PC-9 (cell line): ENCODE measurements around the gene MPST. TPM values are rescaled to one million over a fixed set of nuclear protein-coding genes. Genes with fewer than 3 reads are reported as not detected.

ENCODE experiments used
- BruUV-seq: library from RNA; stranded (reverse); fragments of 400-500 nt; replicated peaks from 2 replicates; lab custom pipeline; 2021; lab: Mats Ljungman, UMichigan
- CTCF ChIA-PET: fragments of 300-600 bp; sonication (Branson Sonifier 250); formaldehyde crosslinking; loops from one replicate; lab custom pipeline; 2022; ENCODE audit warnings: antibody characterized with exemption; lab: Charles Lee
- POLR2A ChIA-PET: fragments of 300-600 bp; sonication (Branson Sonifier 250); formaldehyde crosslinking; loops from one replicate; lab custom pipeline; 2022; ENCODE audit warnings: antibody characterized with exemption; ENCODE audit not compliant: unreplicated experiment; lab: Charles Lee
- DNase-seq, 2 experiments: peaks; one replicate each; pipeline versions ENCODE4 v3.0.0 to v3.0.0-alpha.2; 2015 to 2022; ENCODE audit warnings: mixed read lengths in 1 of 2
- H2AFZ ChIP-seq: fragments of 200-600 bp; sonication (generic); 2 replicates; pipeline ENCODE4 v1.8.1; 2017; ENCODE audit warnings: antibody characterized with exemption
- H3F3A ChIP-seq: fragments of 200-600 bp; sonication (generic); 2 replicates; pipeline ENCODE4 v1.8.1; 2017; ENCODE audit warnings: antibody characterized with exemption, mild to moderate bottlenecking, low read depth; ENCODE audit not compliant: insufficient read depth
- H3K27ac ChIP-seq: fragments of 200-600 bp; sonication (generic); 2 replicates; pipeline ENCODE4 v1.6.1; 2016; ENCODE audit warnings: mixed run types
- H3K27me3 ChIP-seq: fragments of 200-600 bp; sonication (generic); 2 replicates; pipeline ENCODE4 v1.6.1; 2016; ENCODE audit warnings: low read depth, mixed run types; ENCODE audit not compliant: insufficient read depth
- H3K36me3 ChIP-seq: fragments of 200-600 bp; sonication (generic); 2 replicates; pipeline ENCODE4 v1.6.1; 2016; ENCODE audit warnings: low read depth, mixed run types
- H3K4me1 ChIP-seq: fragments of 200-600 bp; sonication (generic); replicated peaks from 2 replicates; pipeline ENCODE4 v1.6.1; 2016; ENCODE audit warnings: mixed run types; ENCODE audit not compliant: insufficient read depth
- H3K4me2 ChIP-seq: fragments of 200-600 bp; sonication (generic); 2 replicates; pipeline ENCODE4 v1.6.1; 2017; ENCODE audit warnings: mixed run types
- H3K4me3 ChIP-seq: fragments of 200-600 bp; sonication (generic); 2 replicates; pipeline ENCODE4 v1.6.1; 2016; ENCODE audit warnings: mixed run types
- H3K79me2 ChIP-seq: fragments of 200-600 bp; sonication (generic); 2 replicates; pipeline ENCODE4 v1.6.1; 2017; ENCODE audit warnings: low read depth, mixed run types
- H3K9me2 ChIP-seq: fragments of 200-600 bp; sonication (generic); 2 replicates; pipeline ENCODE4 v1.8.1; 2017; ENCODE audit warnings: mild to moderate bottlenecking; ENCODE audit not compliant: insufficient read depth
- H3K9me3 ChIP-seq: fragments of 200-600 bp; sonication (generic); 2 replicates; pipeline ENCODE4 v1.8.1; 2016; ENCODE audit warnings: low read depth; ENCODE audit not compliant: insufficient read depth
- H4K20me1 ChIP-seq: fragments of 200-600 bp; sonication (generic); 2 replicates; pipeline ENCODE4 v1.8.1; 2017; ENCODE audit not compliant: insufficient read depth
- EZH2 ChIP-seq: fragments of 200-600 bp; sonication (generic); IDR thresholded peaks from 2 replicates; pipeline ENCODE4 v1.8.0; 2017; ENCODE audit warnings: antibody characterized with exemption, low read depth
- intact Hi-C: fragments of 100-400 bp; cut with micrococcal nuclease; formaldehyde crosslinking; loops from one replicate; pipeline ENCODE4 v1.10.0; 2022; ENCODE audit not compliant: unreplicated experiment
- total RNA-seq: library from RNA; stranded (reverse); gene quantifications from 2 replicates; pipeline ENCODE4 v1.2.3, GENCODE V29; 2021
- TF ChIP-seq, protein P1 (sequence below): fragments of 200-600 bp; sonication (generic); conservative IDR thresholded peaks from 2 replicates; pipeline ENCODE4 v1.6.1; 2017; ENCODE audit warnings: mixed run types, antibody characterized with exemption, mild to moderate bottlenecking, moderate library complexity

MPST gene
- total RNA-seq, 1 experiment from 2014 or later = 75.9 TPM

DNA sequence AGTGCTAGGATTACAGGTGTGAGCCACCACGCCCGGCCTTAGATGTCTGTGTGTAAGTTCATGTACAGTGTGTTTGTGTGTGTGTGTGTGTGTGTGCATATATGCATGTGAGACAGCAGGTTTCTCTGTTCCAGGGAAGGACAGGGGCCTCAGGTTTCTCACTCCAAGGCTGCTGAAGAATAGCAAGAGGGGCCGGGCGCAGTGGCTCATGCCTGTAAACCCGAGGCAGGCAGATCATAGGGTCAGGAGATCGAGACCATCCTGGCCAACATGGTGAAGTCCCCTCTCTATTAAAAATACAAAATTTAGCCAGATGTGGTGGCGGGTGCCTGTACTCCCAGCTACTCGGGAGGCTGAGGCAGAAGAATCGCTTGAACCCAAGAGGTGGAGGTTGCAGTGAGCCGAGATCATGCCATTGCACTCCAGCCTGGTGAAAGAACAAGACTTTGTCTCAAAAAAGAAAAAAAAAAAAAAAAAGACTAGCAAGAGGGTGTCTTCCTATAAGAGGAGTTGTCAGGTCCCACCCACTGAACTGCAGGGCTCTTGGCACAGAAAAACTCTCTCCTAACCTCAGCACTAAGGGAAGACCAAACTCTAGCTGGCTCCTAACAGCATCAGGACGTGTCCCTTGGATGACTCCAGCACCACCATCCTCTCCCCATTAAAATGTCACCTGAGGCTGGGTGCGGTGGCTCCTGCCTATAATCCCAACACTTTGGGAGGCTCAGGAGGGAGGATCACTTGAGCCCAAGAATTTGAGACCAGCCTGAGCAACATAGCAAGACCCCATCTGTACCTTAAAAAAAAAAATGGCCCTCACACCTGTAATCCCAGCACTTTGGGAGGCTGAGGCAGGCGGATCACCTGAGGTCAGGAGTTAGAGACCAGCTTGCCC lies 40.3 kb upstream of the MPST start:
- Histone ChIP-seq H3K79me2 (no peaks in the 10 kb centered on the region), H3K9me2 (no peaks in the 10 kb centered on the region), H3K4me1 (peaks cover 5% of the 10 kb centered on the region), H3K9me3 (no peaks in the 10 kb centered on the region), H3K27ac (no peak overlapping the region), H2AFZ (no peak overlapping the region), H3K27me3 (no peaks in the 10 kb centered on the region), H3K4me2 (no peak overlapping the region), H3K4me3 (no peak overlapping the region), H4K20me1 (no peaks in the 10 kb centered on the region), H3F3A (no peaks in the 10 kb centered on the region), H3K36me3 (no peaks in the 10 kb centered on the region)
- DNase-seq = no peak
- CTCF ChIA-PET = interaction anchor here (1.4 kb wide), 1 partner anchor 203 kb away, joined by 3 read pairs; the partner anchor contains the start of gene IFT27
- BruUV-seq = no TSS peak
- intact Hi-C loops = no loop called here
- TF ChIP-seq, protein P1, sequence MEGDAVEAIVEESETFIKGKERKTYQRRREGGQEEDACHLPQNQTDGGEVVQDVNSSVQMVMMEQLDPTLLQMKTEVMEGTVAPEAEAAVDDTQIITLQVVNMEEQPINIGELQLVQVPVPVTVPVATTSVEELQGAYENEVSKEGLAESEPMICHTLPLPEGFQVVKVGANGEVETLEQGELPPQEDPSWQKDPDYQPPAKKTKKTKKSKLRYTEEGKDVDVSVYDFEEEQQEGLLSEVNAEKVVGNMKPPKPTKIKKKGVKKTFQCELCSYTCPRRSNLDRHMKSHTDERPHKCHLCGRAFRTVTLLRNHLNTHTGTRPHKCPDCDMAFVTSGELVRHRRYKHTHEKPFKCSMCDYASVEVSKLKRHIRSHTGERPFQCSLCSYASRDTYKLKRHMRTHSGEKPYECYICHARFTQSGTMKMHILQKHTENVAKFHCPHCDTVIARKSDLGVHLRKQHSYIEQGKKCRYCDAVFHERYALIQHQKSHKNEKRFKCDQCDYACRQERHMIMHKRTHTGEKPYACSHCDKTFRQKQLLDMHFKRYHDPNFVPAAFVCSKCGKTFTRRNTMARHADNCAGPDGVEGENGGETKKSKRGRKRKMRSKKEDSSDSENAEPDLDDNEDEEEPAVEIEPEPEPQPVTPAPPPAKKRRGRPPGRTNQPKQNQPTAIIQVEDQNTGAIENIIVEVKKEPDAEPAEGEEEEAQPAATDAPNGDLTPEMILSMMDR = no peak
- no peak for TF ChIP-seq EZH2
- POLR2A ChIA-PET = no interaction called here

DNA sequence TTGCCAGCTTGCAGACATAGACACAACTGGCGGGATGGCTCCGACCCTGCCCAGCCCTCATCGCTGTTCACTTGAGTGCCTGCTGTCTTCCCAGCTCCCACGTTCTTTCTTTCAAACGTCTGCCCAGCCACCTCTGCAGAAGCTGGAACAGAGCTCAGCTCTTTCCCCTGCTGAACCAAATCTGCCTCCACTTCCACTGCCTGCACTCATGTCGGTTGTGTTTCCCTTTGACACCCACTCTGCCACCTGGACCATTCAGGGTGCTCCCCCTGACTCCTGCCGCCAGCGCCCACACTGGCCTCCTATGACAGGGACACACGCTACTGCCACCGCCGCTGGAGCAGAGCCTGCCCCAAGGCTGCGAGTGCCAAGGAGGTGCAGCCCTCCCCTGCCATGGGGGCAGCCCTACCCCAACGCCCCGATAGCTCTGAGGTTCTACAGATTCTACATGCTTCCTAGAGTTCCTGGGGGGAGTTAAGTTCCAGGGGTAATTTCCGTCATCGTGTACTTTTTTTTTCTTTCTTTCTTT lies 38.2 kb upstream of the MPST start:
- H2AFZ ChIP-seq = no peak overlapping the region
- H3K9me2 ChIP-seq = no peaks in the 10 kb centered on the region
- H3K36me3 ChIP-seq = no peaks in the 10 kb centered on the region
- no peaks in the 10 kb centered on the region for H3F3A ChIP-seq
- H3K4me2 ChIP-seq = no peak overlapping the region
- CTCF ChIA-PET = interaction anchor here (0.6 kb wide), 1 partner anchor 363 kb away, joined by 4 read pairs; no protein-coding TSS in a partner anchor
- POLR2A ChIA-PET = interaction anchor here (0.6 kb wide), 2 partner anchors 17 to 185 kb away, joined by 3 to 4 read pairs; no protein-coding TSS in a partner anchor
- no TSS peak for BruUV-seq
- no peak overlapping the region for H3K27ac ChIP-seq
- H4K20me1 ChIP-seq = no peaks in the 10 kb centered on the region
- no peak for DNase-seq
- intact Hi-C loops = no loop called here
- H3K79me2 ChIP-seq = no peaks in the 10 kb centered on the region
- H3K4me3 ChIP-seq = no peak overlapping the region
- H3K27me3 ChIP-seq = no peaks in the 10 kb centered on the region
- H3K9me3 ChIP-seq = peaks cover 11% of the 10 kb centered on the region
- TF ChIP-seq, protein P1 = no peak
- no peak for TF ChIP-seq EZH2
- peaks cover 5% of the 10 kb centered on the region for H3K4me1 ChIP-seq

GRCh38 chr22:36982136-36982535 lies 37.4 kb upstream of the MPST start:
- Histone ChIP-seq H3K4me2 (no peak overlapping the region), H3K36me3 (no peaks in the 10 kb centered on the region), H3F3A (no peaks in the 10 kb centered on the region), H3K4me3 (no peak overlapping the region), H3K9me3 (peaks cover 16% of the 10 kb centered on the region), H4K20me1 (no peaks in the 10 kb centered on the region), H3K4me1 (peaks cover 5% of the 10 kb centered on the region), H3K9me2 (no peaks in the 10 kb centered on the region), H3K27ac (no peak overlapping the region), H3K79me2 (no peaks in the 10 kb centered on the region), H3K27me3 (no peaks in the 10 kb centered on the region), H2AFZ (no peak overlapping the region)
- POLR2A ChIA-PET = no interaction called here
- TF ChIP-seq, protein P1 = no peak; the same call in 1 of the 2 replicates
- no peak for DNase-seq
- CTCF ChIA-PET = interaction anchor here (0.6 kb wide), 1 partner anchor 364 kb away, joined by 4 read pairs; no protein-coding TSS in a partner anchor
- intact Hi-C loops = no loop called here
- no TSS peak for BruUV-seq
